GM23338 (cell line): Measurements from ENCODE around the gene TRAF3IP1. TPM values are rescaled to one million over a fixed set of nuclear protein-coding genes. Genes with fewer than 3 reads are reported as not detected.

ENCODE experiments used
- ATAC-seq: fragments of 200-7000 bp; cut with Tn5 transposase; 3 replicates; pipeline ENCODE4 v1.9.1; 2020
- DNase-seq: peaks from one replicate; pipeline ENCODE4 v3.0.0-alpha.2; 2015; ENCODE audit warnings: low spot score
- H2AFZ ChIP-seq: fragments of 200-600 bp; sonication (generic); 2 replicates; pipeline ENCODE4 v1.8.0; 2016; ENCODE audit warnings: antibody characterized with exemption, mild to moderate bottlenecking, moderate library complexity
- H3F3A ChIP-seq: fragments of 200-600 bp; sonication (generic); replicated peaks from 2 replicates; pipeline ENCODE4 v1.8.0; 2017; ENCODE audit warnings: antibody characterized with exemption, mixed run types, low read depth
- H3K27ac ChIP-seq: fragments of 200-600 bp; sonication (generic); 2 replicates; pipeline ENCODE4 v1.6.1; 2016; ENCODE audit warnings: low read depth
- H3K27me3 ChIP-seq: fragments of 200-600 bp; sonication (generic); 2 replicates; pipeline ENCODE4 v1.8.0; 2016; ENCODE audit warnings: mild to moderate bottlenecking, mixed run types, moderate library complexity; ENCODE audit not compliant: insufficient read depth
- H3K36me3 ChIP-seq: fragments of 200-600 bp; sonication (generic); 2 replicates; pipeline ENCODE4 v1.8.0; 2016; ENCODE audit warnings: mild to moderate bottlenecking; ENCODE audit not compliant: insufficient read depth
- H3K4me1 ChIP-seq: fragments of 200-600 bp; sonication (generic); 2 replicates; pipeline ENCODE4 v1.8.0; 2016; ENCODE audit warnings: mild to moderate bottlenecking, moderate library complexity; ENCODE audit not compliant: insufficient read depth
- H3K4me2 ChIP-seq: fragments of 200-600 bp; sonication (generic); 2 replicates; pipeline ENCODE4 v1.7.1; 2017; ENCODE audit warnings: mixed run types
- H3K4me3 ChIP-seq: fragments of 200-600 bp; sonication (generic); 2 replicates; pipeline ENCODE4 v1.6.1; 2016; ENCODE audit warnings: mixed run types
- H3K79me2 ChIP-seq: fragments of 200-600 bp; sonication (generic); replicated peaks from 2 replicates; pipeline ENCODE4 v1.8.0; 2017; ENCODE audit warnings: mild to moderate bottlenecking; ENCODE audit not compliant: insufficient read depth
- H3K9me2 ChIP-seq: fragments of 200-600 bp; sonication (generic); 2 replicates; pipeline ENCODE4 v1.8.0; 2017; ENCODE audit not compliant: insufficient read depth
- H4K20me1 ChIP-seq: fragments of 200-600 bp; sonication (generic); replicated peaks from 2 replicates; pipeline ENCODE4 v1.8.0; 2017; ENCODE audit warnings: mild to moderate bottlenecking; ENCODE audit not compliant: insufficient read depth
- H3K27ac Mint-ChIP-seq: 2 replicates; pipeline ENCODE4 v1.8.0; 2020; ENCODE audit warnings: inconsistent platforms, mild to moderate bottlenecking, moderate library complexity, mixed read lengths
- H3K27me3 Mint-ChIP-seq: 3 replicates; pipeline ENCODE4 v1.8.0; 2022; ENCODE audit warnings: low read depth, mild to moderate bottlenecking, moderate library complexity, mixed read lengths, inconsistent platforms; ENCODE audit not compliant: insufficient read depth, poor library complexity
- H3K36me3 Mint-ChIP-seq: 3 replicates; pipeline ENCODE4 v1.8.0; 2021; ENCODE audit warnings: low read depth, mild to moderate bottlenecking, inconsistent platforms, moderate library complexity, mixed read lengths
- H3K4me1 Mint-ChIP-seq: 3 replicates; pipeline ENCODE4 v1.8.0; 2020; ENCODE audit warnings: mild to moderate bottlenecking, inconsistent platforms, mixed read lengths
- H3K4me3 Mint-ChIP-seq: 3 replicates; pipeline ENCODE4 v1.8.0; 2021; ENCODE audit warnings: moderate library complexity, mild to moderate bottlenecking, inconsistent platforms, mixed read lengths
- H3K9me3 Mint-ChIP-seq: 3 replicates; pipeline ENCODE4 v1.8.0; 2020; ENCODE audit warnings: moderate library complexity, mild to moderate bottlenecking, inconsistent platforms, mixed read lengths
- CREB1 ChIP-seq: fragments of 250-450 bp; sonication (Bioruptor Pico); IDR thresholded peaks from 2 replicates; pipeline ENCODE4 v1.5.0; 2020; ENCODE audit warnings: low read depth, mild to moderate bottlenecking, moderate library complexity
- CTCF ChIP-seq, 2 experiments: fragments of 200-600 bp in 1 of 2; sonication (generic) in 1 of 2; conservative IDR thresholded peaks; 2 replicates each; pipeline versions ENCODE4 v1.5.1 to v1.6.1; 2016 to 2017; ENCODE audit warnings: antibody characterized with exemption in 2 of 2, low read depth in 2 of 2, mild to moderate bottlenecking in 2 of 2, moderate library complexity in 1 of 2
- ETS1 ChIP-seq: IDR thresholded peaks from 2 replicates; pipeline ENCODE4 v1.6.1; 2016; ENCODE audit warnings: antibody characterized with exemption
- EZH2 ChIP-seq: fragments of 200-600 bp; sonication (generic); IDR thresholded peaks from one replicate; pipeline ENCODE4 v1.8.0; 2017; ENCODE audit warnings: antibody characterized with exemption, mild to moderate bottlenecking, low read depth; ENCODE audit not compliant: unreplicated experiment
- EZH2phosphoT487 ChIP-seq: fragments of 200-600 bp; sonication (generic); IDR thresholded peaks from one replicate; pipeline ENCODE4 v1.8.1; 2018; ENCODE audit warnings: antibody characterized with exemption; ENCODE audit not compliant: unreplicated experiment
- JUNB ChIP-seq: IDR thresholded peaks from one replicate; pipeline ENCODE4 v1.6.1; 2016; ENCODE audit warnings: antibody characterized with exemption; ENCODE audit not compliant: unreplicated experiment
- NANOG ChIP-seq: IDR thresholded peaks from 2 replicates; pipeline ENCODE4 v1.6.1; 2016; ENCODE audit warnings: antibody characterized with exemption, borderline replicate concordance
- POLR2AphosphoS5 ChIP-seq: IDR thresholded peaks from 2 replicates; pipeline ENCODE4 v1.6.1; 2016; ENCODE audit warnings: antibody characterized with exemption, low read depth
- REST ChIP-seq: IDR thresholded peaks from one replicate; pipeline ENCODE4 v1.6.1; 2018; ENCODE audit warnings: antibody characterized with exemption; ENCODE audit not compliant: unreplicated experiment
- STAT1 ChIP-seq: IDR thresholded peaks from one replicate; pipeline ENCODE4 v1.6.1; 2016; ENCODE audit warnings: antibody characterized with exemption; ENCODE audit not compliant: unreplicated experiment
- ZNF114 ChIP-seq: fragments of 250-450 bp; sonication (Bioruptor Pico); IDR thresholded peaks from 2 replicates; pipeline ENCODE4 v1.5.0; 2020; ENCODE audit warnings: mild to moderate bottlenecking, moderate library complexity
- ZNF331 ChIP-seq: fragments of 250-450 bp; sonication (Bioruptor Pico); IDR thresholded peaks from 2 replicates; pipeline ENCODE4 v1.5.0; 2020; ENCODE audit warnings: low read depth, mild to moderate bottlenecking, moderate library complexity
- ZNF462 ChIP-seq: fragments of 250-450 bp; sonication (Bioruptor Pico); IDR thresholded peaks from 2 replicates; pipeline ENCODE4 v1.5.0; 2020; ENCODE audit warnings: mild to moderate bottlenecking, moderate library complexity
- polyA plus RNA-seq: library from polyadenylated mRNA; unstranded; fragments of >200 nt; fragmentation: Nextera tagmentation; extraction: Ambion mirVana; gene quantifications from 2 replicates; pipeline ENCODE4 v1.2.1, GENCODE V29; 2016
- total RNA-seq: library from RNA; depleted of rRNA; stranded (reverse); fragments of >200 nt; shearing (Covaris generic); gene quantifications from 2 replicates; pipeline ENCODE4 v1.2.3, GENCODE V29; 2014

The TRAF3IP1 gene
- total and polyA plus RNA-seq, 2 experiments from 2014 or later, result 12.5 to 20.7 TPM

GRCh38 chr2:238279324-238279682 is 41.0 kb upstream of the TRAF3IP1 start:
- H3K4me3 ChIP-seq, result no peak overlapping the region
- Mint-ChIP-seq H3K36me3 (peaks cover 7% of the 10 kb centered on the region; the same call in 2 of the 3 replicates), H3K4me3 (no peak overlapping the region), H3K9me3 (no peaks in the 10 kb centered on the region), H3K27me3 (peaks cover 7% of the 10 kb centered on the region), H3K27ac (no peak overlapping the region), H3K4me1 (peaks cover 12% of the 10 kb centered on the region)
- H3K4me1 ChIP-seq, result no peaks in the 10 kb centered on the region; the same call in 1 of the 2 replicates
- H3K27me3 ChIP-seq, result no peaks in the 10 kb centered on the region
- H3K79me2 ChIP-seq, result peaks cover 4% of the 10 kb centered on the region
- DNase-seq (no peak), ATAC-seq (no peak)
- H3K9me2 ChIP-seq, result no peaks in the 10 kb centered on the region
- H3F3A ChIP-seq, result no peaks in the 10 kb centered on the region
- H2AFZ ChIP-seq, result no peak overlapping the region
- no peaks in the 10 kb centered on the region for H3K36me3 ChIP-seq
- H3K4me2 ChIP-seq, result no peak overlapping the region
- TF ChIP-seq JUNB, result no peak
- TF ChIP-seq ETS1, result no peak
- TF ChIP-seq CTCF (conservative IDR thresholded peaks at IDR 0.05; ENCODE audit: low read depth in 2 of 2), result no peak
- no peak for TF ChIP-seq ZNF462
- no peak for TF ChIP-seq NANOG
- no peak for TF ChIP-seq REST
- no peak for TF ChIP-seq ZNF114
- TF ChIP-seq POLR2AphosphoS5, result no peak
- TF ChIP-seq EZH2, result no peak
- no peak for TF ChIP-seq CREB1 (CRISPR knock-in tag)
- TF ChIP-seq STAT1, result no peak
- TF ChIP-seq EZH2phosphoT487, result no peak
- no peak for TF ChIP-seq ZNF331 (CRISPR knock-in tag)
- no peak overlapping the region for H3K27ac ChIP-seq
- peaks cover 2% of the 10 kb centered on the region; the same call in 1 of the 2 replicates for H4K20me1 ChIP-seq
